NCI-H1930 (cell line): Measurements from ENCODE around the gene HLA-DRB5.
"Not testable (repeated sequence)": the region's sequence is repeated elsewhere in the genome, so short reads cannot be mapped to it uniquely, and the experiment has no call there.

ENCODE experiments used
- DNase-seq, 2 experiments: peaks; one replicate each; lab custom pipeline; 2025; lab: John Stamatoyannopoulos, UW

Gene HLA-DRB5

GRCh38 chr6:32501016-32501415 is 29.1 kb downstream of the HLA-DRB5 start:
- DNase-seq = no peak

GRCh38 chr6:32492351-32492750 is 37.7 kb downstream of the HLA-DRB5 start:
- no peak for DNase-seq

GRCh38 chr6:32491700-32492099 is 38.4 kb downstream of the HLA-DRB5 start:
- DNase-seq = no peak

GRCh38 chr6:32488083-32488482 is 42.0 kb downstream of the HLA-DRB5 start:
- no peak for DNase-seq

GRCh38 chr6:32484614-32484998 is 45.5 kb downstream of the HLA-DRB5 start:
- DNase-seq = no peak

- DNase-seq = no peak
Measured at GRCh38 chr6:32483968-32484613, 46.0 kb downstream of the HLA-DRB5 start.

- DNase-seq = no peak
Measured at GRCh38 chr6:32475392-32476206, 54.5 kb downstream of the HLA-DRB5 start.

GRCh38 chr6:32473376-32474348 is 56.4 kb downstream of the HLA-DRB5 start:
- not testable (repeated sequence) for DNase-seq

- DNase-seq = no peak
Measured at GRCh38 chr6:32472781-32473375, 57.2 kb downstream of the HLA-DRB5 start.

- not testable (repeated sequence) for DNase-seq
Measured at GRCh38 chr6:32467743-32468503, 62.2 kb downstream of the HLA-DRB5 start.
